Mammary epithelial cell (primary cell): Measurements from ENCODE around the gene ZNF496.

ENCODE experiments used
- CTCF ChIP-seq, 2 donors: IDR thresholded peaks in 1 of 2; conservative IDR thresholded peaks in 1 of 2; 2 replicates each; pipeline ENCODE4 v1.5.1; 2011 to 2012; ENCODE audit warnings: inconsistent platforms in 2 of 2, low read length in 2 of 2, mild to moderate bottlenecking in 2 of 2, control low read depth in 1 of 2, low read depth in 1 of 2; ENCODE audit not compliant: insufficient read depth in 1 of 2; ENCODE audit errors: extremely low read depth in 1 of 2
- EZH2 ChIP-seq: IDR thresholded peaks from 2 replicates; pipeline ENCODE4 v1.6.1; 2012; ENCODE audit warnings: low read length, inconsistent platforms, borderline replicate concordance

GRCh38 chr1:247326411-247327130, 5.1 kb downstream of the ZNF496 start:
- TF ChIP-seq CTCF (conservative IDR thresholded peaks at IDR 0.05 in 1 of 2, IDR thresholded peaks at IDR 0.05 in 1 of 2; ENCODE audit: extremely low read depth in 1 of 2, insufficient read depth in 1 of 2, low read depth in 1 of 2, low read length in 2 of 2) (no peak), EZH2 (no peak)
